Measurements from ENCODE around the gene LRTM1. TPM values are rescaled to one million over a fixed set of nuclear protein-coding genes. Genes with fewer than 3 reads are reported as not detected.

Gene LRTM1
- total and polyA plus RNA-seq, 2 of the 13 experiments (the other 11 are each of a cell fraction or from before 2014, with no cell fraction given), result not detected

DNA sequence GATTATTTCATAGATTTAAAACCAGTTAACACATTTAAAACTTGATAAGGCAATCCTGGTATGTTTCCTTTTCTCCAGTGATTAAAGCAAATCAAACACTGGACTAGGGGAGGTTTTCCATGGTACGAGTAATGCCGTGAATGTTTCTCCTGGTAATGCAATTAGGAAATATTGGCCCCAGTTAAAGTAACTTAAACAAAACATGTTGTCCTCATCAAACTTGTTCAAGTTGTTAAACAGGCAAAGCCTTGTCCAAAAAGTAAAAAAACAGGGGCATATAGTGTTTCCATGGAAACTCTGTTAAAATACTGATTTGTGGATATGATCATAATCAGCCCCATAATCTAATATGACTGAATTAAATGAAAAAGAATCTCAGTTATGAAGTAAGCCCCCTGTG lies 13.1 kb upstream of the LRTM1 start:
- no peaks in the 10 kb centered on the region for H4K20me1 ChIP-seq (ENCODE audit: insufficient read depth, low read length)
- ChIA-PET POLR2A (no interaction called here), CTCF (ENCODE audit: low intra/inter-chr PET ratio, low total read pairs) (no interaction called here)
- H3K4me3 ChIP-seq (replicated peaks in 1 of 3; ENCODE audit: insufficient read depth in 1 of 3, low read depth in 2 of 3, low read length in 3 of 3), result no peak overlapping the region
- no peak overlapping the region for H2AFZ ChIP-seq (ENCODE audit: low read length)
- TF ChIP-seq, protein P1, sequence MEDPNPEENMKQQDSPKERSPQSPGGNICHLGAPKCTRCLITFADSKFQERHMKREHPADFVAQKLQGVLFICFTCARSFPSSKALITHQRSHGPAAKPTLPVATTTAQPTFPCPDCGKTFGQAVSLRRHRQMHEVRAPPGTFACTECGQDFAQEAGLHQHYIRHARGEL (CRISPR knock-in tag; IDR thresholded peaks at IDR 0.05), result no peak
- TF ChIP-seq ZNF10 (CRISPR knock-in tag; IDR thresholded peaks at IDR 0.05; ENCODE audit: borderline replicate concordance, low read depth), result no peak
- TF ChIP-seq CREB1 (IDR thresholded peaks at IDR 0.05), result no peak
- TF ChIP-seq CREB1 (CRISPR knock-in tag; IDR thresholded peaks at IDR 0.05), result no peak
- no peak for TF ChIP-seq RFXANK (CRISPR knock-in tag; IDR thresholded peaks at IDR 0.05)
- TF ChIP-seq, protein P2, sequence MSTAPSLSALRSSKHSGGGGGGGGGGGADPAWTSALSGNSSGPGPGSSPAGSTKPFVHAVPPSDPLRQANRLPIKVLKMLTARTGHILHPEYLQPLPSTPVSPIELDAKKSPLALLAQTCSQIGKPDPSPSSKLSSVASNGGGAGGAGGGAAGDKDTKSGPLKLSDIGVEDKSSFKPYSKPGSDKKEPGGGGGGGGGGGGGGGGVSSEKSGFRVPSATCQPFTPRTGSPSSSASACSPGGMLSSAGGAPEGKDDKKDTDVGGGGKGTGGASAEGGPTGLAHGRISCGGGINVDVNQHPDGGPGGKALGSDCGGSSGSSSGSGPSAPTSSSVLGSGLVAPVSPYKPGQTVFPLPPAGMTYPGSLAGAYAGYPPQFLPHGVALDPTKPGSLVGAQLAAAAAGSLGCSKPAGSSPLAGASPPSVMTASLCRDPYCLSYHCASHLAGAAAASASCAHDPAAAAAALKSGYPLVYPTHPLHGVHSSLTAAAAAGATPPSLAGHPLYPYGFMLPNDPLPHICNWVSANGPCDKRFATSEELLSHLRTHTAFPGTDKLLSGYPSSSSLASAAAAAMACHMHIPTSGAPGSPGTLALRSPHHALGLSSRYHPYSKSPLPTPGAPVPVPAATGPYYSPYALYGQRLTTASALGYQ (CRISPR knock-in tag; IDR thresholded peaks at IDR 0.05), result no peak
- TF ChIP-seq, protein P3, sequence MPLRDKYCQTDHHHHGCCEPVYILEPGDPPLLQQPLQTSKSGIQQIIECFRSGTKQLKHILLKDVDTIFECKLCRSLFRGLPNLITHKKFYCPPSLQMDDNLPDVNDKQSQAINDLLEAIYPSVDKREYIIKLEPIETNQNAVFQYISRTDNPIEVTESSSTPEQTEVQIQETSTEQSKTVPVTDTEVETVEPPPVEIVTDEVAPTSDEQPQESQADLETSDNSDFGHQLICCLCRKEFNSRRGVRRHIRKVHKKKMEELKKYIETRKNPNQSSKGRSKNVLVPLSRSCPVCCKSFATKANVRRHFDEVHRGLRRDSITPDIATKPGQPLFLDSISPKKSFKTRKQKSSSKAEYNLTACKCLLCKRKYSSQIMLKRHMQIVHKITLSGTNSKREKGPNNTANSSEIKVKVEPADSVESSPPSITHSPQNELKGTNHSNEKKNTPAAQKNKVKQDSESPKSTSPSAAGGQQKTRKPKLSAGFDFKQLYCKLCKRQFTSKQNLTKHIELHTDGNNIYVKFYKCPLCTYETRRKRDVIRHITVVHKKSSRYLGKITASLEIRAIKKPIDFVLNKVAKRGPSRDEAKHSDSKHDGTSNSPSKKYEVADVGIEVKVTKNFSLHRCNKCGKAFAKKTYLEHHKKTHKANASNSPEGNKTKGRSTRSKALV (CRISPR knock-in tag; IDR thresholded peaks at IDR 0.05), result no peak
- TF ChIP-seq SATB2 (CRISPR knock-in tag; IDR thresholded peaks at IDR 0.05), result no peak
- TF ChIP-seq ZNF644 (CRISPR knock-in tag; IDR thresholded peaks at IDR 0.05; ENCODE audit: low read depth), result no peak
- no peak for TF ChIP-seq RXRB (CRISPR knock-in tag; IDR thresholded peaks at IDR 0.05; ENCODE audit: borderline replicate concordance)
- TF ChIP-seq SRF (IDR thresholded peaks at IDR 0.05; ENCODE audit: low read depth, low read length), result no peak
- TF ChIP-seq ZNF773 (CRISPR knock-in tag; IDR thresholded peaks at IDR 0.05; ENCODE audit: borderline replicate concordance), result no peak
- no peak for TF ChIP-seq CBX5 (CRISPR knock-in tag; IDR thresholded peaks at IDR 0.05; ENCODE audit: borderline replicate concordance)
- no peak for TF ChIP-seq ETV6 (CRISPR knock-in tag; conservative IDR thresholded peaks at IDR 0.05)
- TF ChIP-seq MYC (CRISPR knock-in tag; IDR thresholded peaks at IDR 0.05; ENCODE audit: borderline replicate concordance), result no peak
- TF ChIP-seq ZNF33B (CRISPR knock-in tag; IDR thresholded peaks at IDR 0.05), result no peak
- TF ChIP-seq FOXC1 (CRISPR knock-in tag; IDR thresholded peaks at IDR 0.05; ENCODE audit: borderline replicate concordance), result no peak
- no peak for TF ChIP-seq ZNF17 (CRISPR knock-in tag; IDR thresholded peaks at IDR 0.05)
- no peak for TF ChIP-seq KAT7 (CRISPR knock-in tag; IDR thresholded peaks at IDR 0.05; ENCODE audit: borderline replicate concordance)
- no peak for TF ChIP-seq ZFAT (CRISPR knock-in tag; conservative IDR thresholded peaks at IDR 0.05)
- TF ChIP-seq ZNF136 (CRISPR knock-in tag; IDR thresholded peaks at IDR 0.05; ENCODE audit: low read depth), result no peak
- no peaks in the 10 kb centered on the region for H3K4me1 ChIP-seq (ENCODE audit: insufficient read depth, low read length)
- intact Hi-C loops (cut with micrococcal nuclease; ENCODE audit: unreplicated experiment) (no loop called here), in situ Hi-C loops (cut with HindIII; ENCODE audit: extremely low pct_ligation_motif_present, low pct_unique_long_range_greater_than_20kb) (no loop called here)
- no peaks in the 10 kb centered on the region for H3K79me2 ChIP-seq (ENCODE audit: insufficient read depth, low read length)
- no peak for ATAC-seq
- peaks cover 0 to 12% of the 10 kb centered on the region in 2 experiments; a peak in 1 of 5 replicates for H3K27me3 ChIP-seq (ENCODE audit: control insufficient read depth in 1 of 2, insufficient read depth in 2 of 2, low read length in 2 of 2)
- no peak for FAIRE-seq
- H3K36me3 ChIP-seq (replicated peaks in 1 of 2; ENCODE audit: control insufficient read depth in 1 of 2, insufficient read depth in 2 of 2, low read length in 2 of 2), result no peaks in the 10 kb centered on the region; a peak in 1 of 5 replicates
- 7% methylated on average over 2 of the region's 2 CpGs for WGBS (ENCODE audit: low lambda C conversion rate)
- no peaks in the 10 kb centered on the region for H3K9me3 ChIP-seq (ENCODE audit: low read length)
- no peak overlapping the region for H3K27ac ChIP-seq (ENCODE audit: extremely low read length, insufficient read depth, low read length)
- no peak for DNase-seq (ENCODE audit: low spot score)
- no peak overlapping the region for H3K4me2 ChIP-seq (ENCODE audit: low read depth, low read length)
- BruUV-seq (replicated peaks), result no TSS peak
- H3K9ac ChIP-seq (ENCODE audit: insufficient read depth, low read depth, low read length), result no peak overlapping the region

All from HepG2 (cell line).